Upper lobe of left lung (tissue), 4 donors: Measurements from ENCODE around the gene DEFB113.

ENCODE experiments used
- EP300 ChIP-seq, 4 donors: sonication (generic); formaldehyde crosslinking; IDR thresholded peaks; one replicate each; pipeline ENCODE4 v1.5.1; 2017; ENCODE audit warnings: antibody characterized with exemption in 4 of 4, control low read depth in 2 of 4
- POLR2AphosphoS5 ChIP-seq, 2 donors: sonication (generic); formaldehyde crosslinking; IDR thresholded peaks; one replicate each; pipeline ENCODE4 v1.5.1; 2017; ENCODE audit warnings: antibody characterized with exemption in 2 of 2
- TF ChIP-seq, protein P1 (sequence below), 6 experiments: fragments of 450-650 bp in 4 of 6; fragments of 200-600 bp in 2 of 6; sonication (generic) in 2 of 6; IDR thresholded peaks; one replicate each; pipeline ENCODE4 v1.5.1; 2016 to 2019; ENCODE audit warnings: antibody characterized with exemption in 6 of 6

DNA sequence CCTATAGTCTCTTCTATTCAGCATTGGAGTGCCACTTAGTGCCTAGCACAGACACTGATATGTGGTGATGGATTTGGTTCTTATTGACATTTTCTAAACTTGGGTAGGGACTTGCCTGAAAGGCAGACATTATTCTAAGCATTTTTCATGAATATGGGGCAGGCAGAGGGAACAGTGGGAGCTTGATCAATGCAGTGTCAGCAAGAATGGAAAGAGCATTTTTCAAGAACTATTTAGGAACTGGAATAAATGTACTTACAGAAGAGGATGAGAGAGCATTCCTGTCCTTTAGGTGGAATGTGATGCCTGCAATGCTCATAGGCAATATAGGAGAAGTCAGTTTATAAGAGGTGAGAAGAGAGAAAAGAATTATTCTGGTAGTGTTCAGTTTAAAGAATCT is 31.6 kb downstream of the DEFB113 start:
- TF ChIP-seq, protein P1, sequence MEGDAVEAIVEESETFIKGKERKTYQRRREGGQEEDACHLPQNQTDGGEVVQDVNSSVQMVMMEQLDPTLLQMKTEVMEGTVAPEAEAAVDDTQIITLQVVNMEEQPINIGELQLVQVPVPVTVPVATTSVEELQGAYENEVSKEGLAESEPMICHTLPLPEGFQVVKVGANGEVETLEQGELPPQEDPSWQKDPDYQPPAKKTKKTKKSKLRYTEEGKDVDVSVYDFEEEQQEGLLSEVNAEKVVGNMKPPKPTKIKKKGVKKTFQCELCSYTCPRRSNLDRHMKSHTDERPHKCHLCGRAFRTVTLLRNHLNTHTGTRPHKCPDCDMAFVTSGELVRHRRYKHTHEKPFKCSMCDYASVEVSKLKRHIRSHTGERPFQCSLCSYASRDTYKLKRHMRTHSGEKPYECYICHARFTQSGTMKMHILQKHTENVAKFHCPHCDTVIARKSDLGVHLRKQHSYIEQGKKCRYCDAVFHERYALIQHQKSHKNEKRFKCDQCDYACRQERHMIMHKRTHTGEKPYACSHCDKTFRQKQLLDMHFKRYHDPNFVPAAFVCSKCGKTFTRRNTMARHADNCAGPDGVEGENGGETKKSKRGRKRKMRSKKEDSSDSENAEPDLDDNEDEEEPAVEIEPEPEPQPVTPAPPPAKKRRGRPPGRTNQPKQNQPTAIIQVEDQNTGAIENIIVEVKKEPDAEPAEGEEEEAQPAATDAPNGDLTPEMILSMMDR (IDR thresholded peaks at IDR 0.05): no peak
- TF ChIP-seq POLR2AphosphoS5 (IDR thresholded peaks at IDR 0.05) (no peak), EP300 (IDR thresholded peaks at IDR 0.05) (no peak)
